ENCODE measurements around the gene BTD. TPM values are rescaled to one million over a fixed set of nuclear protein-coding genes. Genes with fewer than 3 reads are reported as not detected.

BTD gene
- total RNA-seq, 4 donors from 2014 or later, result 7.7 to 16.6 (median 12.3) TPM

DNA sequence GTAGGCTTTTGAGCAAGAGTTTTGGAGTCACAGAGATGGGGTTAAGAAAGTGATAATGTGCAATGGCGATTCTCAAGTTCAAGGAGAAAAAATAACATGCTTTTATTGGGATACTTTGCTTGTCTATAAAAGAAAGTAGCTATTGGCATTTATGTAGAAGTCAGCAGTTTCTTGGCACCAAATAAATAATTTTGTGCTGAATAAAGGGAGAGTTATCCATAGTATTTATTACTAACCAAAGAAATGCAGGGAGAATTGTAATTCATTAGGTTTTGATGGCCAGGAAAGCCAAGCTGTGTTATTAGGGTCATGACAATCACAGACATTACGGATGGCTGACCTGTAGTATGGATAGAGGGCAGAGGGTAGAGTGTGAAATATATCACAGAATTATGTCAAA, 33.1 kb downstream of the BTD start:
- no peaks in the 10 kb centered on the region for H3K27me3 ChIP-seq
- peak overlapping the region in 3 of 4 donors; percentile 55 to 73 (median 72) for H3K27ac ChIP-seq
- intact Hi-C loops (cut with DNase I), result loop anchor here (5.0 kb wide), 1 partner anchor 178 kb away; no protein-coding TSS in a partner anchor
- H3K4me1 ChIP-seq, result peaks cover 20 to 54% (median 38%) of the 10 kb centered on the region in 3 donors
- no peak for DNase-seq
- TF ChIP-seq POLR2A (IDR thresholded peaks at IDR 0.05), result no peak
- TF ChIP-seq, protein P1, sequence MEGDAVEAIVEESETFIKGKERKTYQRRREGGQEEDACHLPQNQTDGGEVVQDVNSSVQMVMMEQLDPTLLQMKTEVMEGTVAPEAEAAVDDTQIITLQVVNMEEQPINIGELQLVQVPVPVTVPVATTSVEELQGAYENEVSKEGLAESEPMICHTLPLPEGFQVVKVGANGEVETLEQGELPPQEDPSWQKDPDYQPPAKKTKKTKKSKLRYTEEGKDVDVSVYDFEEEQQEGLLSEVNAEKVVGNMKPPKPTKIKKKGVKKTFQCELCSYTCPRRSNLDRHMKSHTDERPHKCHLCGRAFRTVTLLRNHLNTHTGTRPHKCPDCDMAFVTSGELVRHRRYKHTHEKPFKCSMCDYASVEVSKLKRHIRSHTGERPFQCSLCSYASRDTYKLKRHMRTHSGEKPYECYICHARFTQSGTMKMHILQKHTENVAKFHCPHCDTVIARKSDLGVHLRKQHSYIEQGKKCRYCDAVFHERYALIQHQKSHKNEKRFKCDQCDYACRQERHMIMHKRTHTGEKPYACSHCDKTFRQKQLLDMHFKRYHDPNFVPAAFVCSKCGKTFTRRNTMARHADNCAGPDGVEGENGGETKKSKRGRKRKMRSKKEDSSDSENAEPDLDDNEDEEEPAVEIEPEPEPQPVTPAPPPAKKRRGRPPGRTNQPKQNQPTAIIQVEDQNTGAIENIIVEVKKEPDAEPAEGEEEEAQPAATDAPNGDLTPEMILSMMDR (IDR thresholded peaks at IDR 0.05), result no peak
- H3K9me3 ChIP-seq, result no peaks in the 10 kb centered on the region
- H3K36me3 ChIP-seq, result no peaks in the 10 kb centered on the region
- WGBS, 2 donors, result 73 to 74% methylated on average over 2 of the region's 2 CpGs
- H3K4me3 ChIP-seq, result no peak overlapping the region

DNA sequence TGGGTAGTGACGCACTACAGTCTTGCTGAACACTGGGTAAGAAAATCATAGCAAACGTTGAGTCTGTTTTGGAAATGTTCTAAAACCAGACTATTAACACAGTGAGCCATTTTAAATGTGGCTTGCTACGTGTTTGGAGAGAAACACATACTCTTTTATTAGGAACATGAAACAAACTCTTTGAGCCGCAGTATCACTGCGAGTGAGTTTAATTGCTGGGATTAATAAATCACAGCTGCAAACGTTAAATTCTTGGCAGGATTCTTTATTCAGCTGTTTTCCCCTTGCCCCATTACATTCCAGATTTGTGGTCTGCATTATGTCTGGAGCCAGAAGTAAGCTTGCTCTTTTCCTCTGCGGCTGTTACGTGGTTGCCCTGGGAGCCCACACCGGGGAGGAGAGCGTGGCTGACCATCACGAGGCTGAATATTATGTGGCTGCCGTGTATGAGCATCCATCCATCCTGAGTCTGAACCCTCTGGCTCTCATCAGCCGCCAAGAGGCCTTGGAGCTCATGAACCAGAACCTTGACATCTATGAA, 33.6 kb downstream of the BTD start:
- no peak for DNase-seq
- intact Hi-C loops (cut with DNase I), result no loop called here
- no peaks in the 10 kb centered on the region for H3K27me3 ChIP-seq
- no peak overlapping the region for H3K4me3 ChIP-seq
- TF ChIP-seq, protein P1 (IDR thresholded peaks at IDR 0.05), result no peak
- TF ChIP-seq POLR2A (IDR thresholded peaks at IDR 0.05), result no peak
- H3K9me3 ChIP-seq, result no peaks in the 10 kb centered on the region
- H3K36me3 ChIP-seq, result no peaks in the 10 kb centered on the region
- peaks cover 20 to 54% (median 38%) of the 10 kb centered on the region in 3 donors for H3K4me1 ChIP-seq
- WGBS, 2 donors, result 63 to 68% methylated on average over 9 to 13 of the region's 13 CpGs
- H3K27ac ChIP-seq, result peak overlapping the region; percentile 41 to 73 (median 64)

DNA sequence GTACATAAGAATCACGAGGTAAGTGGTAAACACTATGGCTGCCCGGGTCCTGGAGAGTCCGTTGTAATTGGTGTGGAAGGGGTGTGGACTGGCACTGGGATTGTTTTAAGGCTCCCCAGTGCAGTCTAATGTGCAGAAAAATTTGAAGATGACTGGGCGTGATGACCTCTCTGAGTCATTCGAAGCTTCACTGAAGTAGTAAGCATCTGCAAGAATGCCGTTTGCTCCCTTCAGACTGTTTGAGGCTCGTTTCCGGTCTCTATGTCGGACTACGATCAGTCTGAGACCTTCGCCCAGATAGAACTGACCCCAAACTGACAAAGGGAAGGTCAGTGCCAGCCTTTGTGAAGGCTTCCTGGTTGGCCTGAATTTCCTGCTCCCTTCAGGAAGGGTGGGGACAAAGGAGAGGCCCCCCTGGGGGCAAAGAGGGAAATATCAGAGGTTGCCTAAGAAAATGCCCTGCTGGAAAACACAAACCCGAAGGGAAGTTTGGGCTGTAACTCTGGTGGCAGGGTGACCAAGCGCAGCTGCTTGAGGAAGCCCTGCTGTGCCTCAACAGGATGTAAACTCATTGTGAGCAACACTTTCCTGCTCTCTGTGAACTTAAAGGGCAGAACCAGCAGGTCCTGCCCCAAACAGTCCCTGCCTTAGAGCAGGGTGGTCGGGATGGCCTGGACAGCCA, 34.6 kb downstream of the BTD start:
- WGBS, 2 donors, result 56 to 57% methylated on average over 10 to 12 of the region's 14 CpGs
- Histone ChIP-seq H3K4me1 (peaks cover 20 to 44% (median 31%) of the 10 kb centered on the region in 3 donors), H3K4me3 (peak overlapping the region in 1 of 4 donors; percentile 22), H3K27me3 (no peaks in the 10 kb centered on the region), H3K9me3 (no peaks in the 10 kb centered on the region), H3K27ac (peak overlapping the region; percentile 41 to 73 (median 64)), H3K36me3 (no peaks in the 10 kb centered on the region)
- DNase-seq, result no peak
- TF ChIP-seq, protein P1 (IDR thresholded peaks at IDR 0.05), result no peak
- no peak for TF ChIP-seq POLR2A (IDR thresholded peaks at IDR 0.05)
- intact Hi-C loops (cut with DNase I), result no loop called here

DNA sequence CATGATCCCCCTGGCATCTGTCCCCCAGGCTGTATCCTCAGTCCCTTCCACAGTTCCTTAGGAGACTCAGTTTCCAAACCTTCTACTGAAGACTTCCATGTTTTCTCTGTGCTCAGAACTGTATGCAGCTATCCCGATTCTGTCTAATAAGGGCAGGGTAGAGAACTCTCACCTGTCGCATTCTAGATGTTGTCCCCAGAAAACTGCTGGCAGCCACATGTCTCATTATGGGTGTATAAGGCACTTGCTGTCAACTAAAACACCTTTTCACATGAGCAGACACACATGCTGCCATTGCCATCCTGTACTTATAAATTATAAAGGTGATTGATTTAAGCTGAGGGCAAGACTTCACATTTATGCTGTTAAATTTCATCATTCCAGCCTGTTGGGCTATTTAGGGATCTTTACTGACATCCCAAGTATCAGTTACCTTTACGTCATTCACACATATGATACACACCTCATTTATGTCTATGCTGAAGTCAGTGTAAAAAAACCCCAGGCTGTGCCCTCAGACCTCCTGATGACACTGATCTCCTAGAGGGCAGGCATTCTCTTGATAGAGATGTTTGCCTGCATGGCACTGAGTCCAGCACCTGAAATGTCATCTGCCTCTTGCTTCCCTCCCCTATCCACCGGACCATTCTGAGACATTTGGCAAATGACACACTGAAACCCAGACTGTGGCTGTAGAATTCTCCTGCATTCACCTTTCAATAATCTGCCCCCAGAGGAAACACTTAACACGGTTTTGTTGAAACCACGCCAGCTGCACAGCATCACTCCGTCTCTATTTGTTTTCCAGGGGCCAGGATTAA, 35.8 kb downstream of the BTD start:
- peaks cover 20 to 40% (median 29%) of the 10 kb centered on the region in 3 donors for H3K4me1 ChIP-seq
- peak overlapping the region in 3 of 4 donors; percentile 55 to 73 (median 72) for H3K27ac ChIP-seq
- no peaks in the 10 kb centered on the region for H3K9me3 ChIP-seq
- TF ChIP-seq, protein P1 (IDR thresholded peaks at IDR 0.05), result no peak
- no peak for TF ChIP-seq POLR2A (IDR thresholded peaks at IDR 0.05)
- H3K36me3 ChIP-seq, result peaks cover 0 to 1% (median 0%) of the 10 kb centered on the region in 3 donors
- no peaks in the 10 kb centered on the region for H3K27me3 ChIP-seq
- no peak for DNase-seq
- no peak overlapping the region for H3K4me3 ChIP-seq
- WGBS, 2 donors, result 65 to 67% methylated on average over 7 of the region's 7 CpGs
- intact Hi-C loops (cut with DNase I), result no loop called here

All from esophagus squamous epithelium (tissue), 5 donors.